Measurements from ENCODE around the gene SEPTIN12.

- TF ChIP-seq REST (IDR thresholded peaks at IDR 0.05; ENCODE audit: insufficient read depth in 1 of 2, low read depth in 2 of 2, low read length in 2 of 2): no peak
- no peak for TF ChIP-seq POLR2AphosphoS5 (IDR thresholded peaks at IDR 0.05; ENCODE audit: low read depth, low read length)
- no peak for TF ChIP-seq TAF1 (IDR thresholded peaks at IDR 0.05; ENCODE audit: borderline replicate concordance, insufficient read depth, low read length)
- TF ChIP-seq SIN3A (IDR thresholded peaks at IDR 0.05; ENCODE audit: borderline replicate concordance, insufficient read depth, low read length): no peak
- no peak for TF ChIP-seq FOXP2 (optimal IDR thresholded peaks at IDR 0.05; ENCODE audit: borderline replicate concordance, extremely low read depth, extremely low read length, insufficient read depth)
These were observed 18.1 kb upstream of the SEPTIN12 start for GRCh38 chr16:4806280-4806679.
